PFSK-1 (cell line): ENCODE data around the gene PPARG.

Source experiments
- FOXP2 ChIP-seq: optimal IDR thresholded peaks from 2 replicates; pipeline ENCODE3; 2011; ENCODE audit warnings: borderline replicate concordance, control low read depth, inconsistent platforms; ENCODE audit not compliant: insufficient read depth; ENCODE audit errors: extremely low read length, extremely low read depth
- POLR2AphosphoS5 ChIP-seq: IDR thresholded peaks from 2 replicates; pipeline ENCODE4 v1.6.1; 2012; ENCODE audit warnings: low read depth, mild to moderate bottlenecking, control low read depth, low read length, moderate library complexity
- REST ChIP-seq, 2 experiments: IDR thresholded peaks; 2 replicates each; pipeline versions ENCODE4 v1.6.1 to v1.8.0; 2011 to 2012; ENCODE audit warnings: low read depth in 2 of 2, low read length in 2 of 2, control low read depth in 1 of 2, inconsistent platforms in 1 of 2, mild to moderate bottlenecking in 1 of 2, moderate library complexity in 1 of 2; ENCODE audit not compliant: insufficient read depth in 1 of 2
- SIN3A ChIP-seq: IDR thresholded peaks from 2 replicates; pipeline ENCODE4 v1.6.1; 2012; ENCODE audit warnings: mild to moderate bottlenecking, low read length, moderate library complexity, borderline replicate concordance; ENCODE audit not compliant: insufficient read depth
- TAF1 ChIP-seq: IDR thresholded peaks from 2 replicates; pipeline ENCODE4 v1.6.1; 2012; ENCODE audit warnings: low read length, control low read depth, borderline replicate concordance; ENCODE audit not compliant: insufficient read depth

Gene PPARG

GRCh38 chr3:12413721-12414255, 124.9 kb downstream of the PPARG start:
- TF ChIP-seq FOXP2 (no peak), POLR2AphosphoS5 (no peak), SIN3A (no peak), TAF1 (no peak), REST (IDR thresholded peaks at IDR 0.05; ENCODE audit: insufficient read depth in 1 of 2, low read depth in 2 of 2, low read length in 2 of 2) (no peak)

GRCh38 chr3:12415014-12415680, 126.3 kb downstream of the PPARG start:
- no peak for TF ChIP-seq FOXP2
- no peak for TF ChIP-seq REST (IDR thresholded peaks at IDR 0.05; ENCODE audit: insufficient read depth in 1 of 2, low read depth in 2 of 2, low read length in 2 of 2)
- no peak for TF ChIP-seq POLR2AphosphoS5
- TF ChIP-seq TAF1 = no peak
- TF ChIP-seq SIN3A = no peak

- TF ChIP-seq SIN3A = no peak
- no peak for TF ChIP-seq REST (IDR thresholded peaks at IDR 0.05; ENCODE audit: insufficient read depth in 1 of 2, low read depth in 2 of 2, low read length in 2 of 2)
- TF ChIP-seq POLR2AphosphoS5 = no peak
- TF ChIP-seq FOXP2 = no peak
- TF ChIP-seq TAF1 = no peak
These were observed 127.9 kb downstream of the PPARG start for GRCh38 chr3:12416731-12417130.

GRCh38 chr3:12420393-12420792, 131.5 kb downstream of the PPARG start:
- TF ChIP-seq FOXP2 (no peak), POLR2AphosphoS5 (no peak), REST (IDR thresholded peaks at IDR 0.05; ENCODE audit: insufficient read depth in 1 of 2, low read depth in 2 of 2, low read length in 2 of 2) (no peak), SIN3A (no peak), TAF1 (no peak)

GRCh38 chr3:12421132-12421531, 132.3 kb downstream of the PPARG start:
- TF ChIP-seq REST (IDR thresholded peaks at IDR 0.05; ENCODE audit: insufficient read depth in 1 of 2, low read depth in 2 of 2, low read length in 2 of 2) = no peak
- no peak for TF ChIP-seq FOXP2
- no peak for TF ChIP-seq POLR2AphosphoS5
- no peak for TF ChIP-seq SIN3A
- TF ChIP-seq TAF1 = no peak
